ENCODE data around the gene E2F1.

- TF ChIP-seq CTCF (IDR thresholded peaks at IDR 0.05) (no peak), POLR2A (IDR thresholded peaks at IDR 0.05) (no peak), EP300 (IDR thresholded peaks at IDR 0.05) (no peak), POLR2AphosphoS5 (IDR thresholded peaks at IDR 0.05) (no peak)
Measured at GRCh38 chr20:33644313-33645071, 41.7 kb downstream of the E2F1 start.
